WTC11 (cell line): ENCODE results near the gene TRIM10. TPM values are rescaled to one million over a fixed set of nuclear protein-coding genes. Genes with fewer than 3 reads are reported as not detected.

Experiments used
- ATAC-seq: fragments of 200-7000 bp; cut with Tn5 transposase; 2 replicates; pipeline ENCODE4 v1.10.0; 2021; ENCODE audit warnings: mild to moderate bottlenecking, moderate library complexity
- CTCF ChIA-PET: fragments of 300-600 bp; sonication (Branson Sonifier 250); formaldehyde crosslinking; loops from one replicate; lab custom pipeline; 2021; ENCODE audit warnings: antibody characterized with exemption; lab: Charles Lee
- POLR2A ChIA-PET: fragments of 350-600 bp; sonication (Branson Sonifier 250); formaldehyde crosslinking; loops from one replicate; lab custom pipeline; 2021; ENCODE audit warnings: antibody characterized with exemption; lab: Charles Lee
- DNase-seq: peaks from one replicate; pipeline ENCODE4 v3.0.0; 2021; ENCODE audit warnings: low spot score
- H3K27ac Mint-ChIP-seq: 2 replicates; pipeline ENCODE4 v1.8.0; 2021; ENCODE audit warnings: mixed read lengths
- H3K27me3 Mint-ChIP-seq: 2 replicates; pipeline ENCODE4 v1.8.0; 2021; ENCODE audit warnings: low read depth, mild to moderate bottlenecking, moderate library complexity, mixed read lengths
- H3K36me3 Mint-ChIP-seq: 2 replicates; pipeline ENCODE4 v1.8.0; 2021; ENCODE audit warnings: mixed read lengths
- H3K4me1 Mint-ChIP-seq: 2 replicates; pipeline ENCODE4 v1.8.0; 2022; ENCODE audit warnings: mixed read lengths
- H3K4me3 Mint-ChIP-seq: 2 replicates; pipeline ENCODE4 v1.8.0; 2021; ENCODE audit warnings: mild to moderate bottlenecking, moderate library complexity, mixed read lengths
- H3K9me3 Mint-ChIP-seq: 2 replicates; pipeline ENCODE4 v1.8.0; 2021; ENCODE audit warnings: mixed read lengths
- ARID4B ChIP-seq: sonication (generic); formaldehyde crosslinking; IDR thresholded peaks from 2 replicates; pipeline ENCODE4 v1.8.0; 2023; ENCODE audit warnings: missing genetic modification reagents, mild to moderate bottlenecking, borderline replicate concordance
- ATF3 ChIP-seq: sonication (generic); formaldehyde crosslinking; conservative IDR thresholded peaks from 2 replicates; pipeline ENCODE4 v1.8.1; 2022; ENCODE audit warnings: mild to moderate bottlenecking, missing genetic modification reagents
- ATF6 ChIP-seq: sonication (generic); formaldehyde crosslinking; IDR thresholded peaks from 2 replicates; pipeline ENCODE4 v1.8.1; 2023; ENCODE audit warnings: mild to moderate bottlenecking, missing genetic modification reagents
- EMX1 ChIP-seq: fragments of 250-450 bp; sonication (Bioruptor Pico); IDR thresholded peaks from 2 replicates; pipeline ENCODE4 v1.8.0; 2021; ENCODE audit warnings: mild to moderate bottlenecking
- ETV6 ChIP-seq: sonication (generic); formaldehyde crosslinking; IDR thresholded peaks from 2 replicates; pipeline ENCODE4 v1.8.1; 2022; ENCODE audit warnings: mild to moderate bottlenecking, missing genetic modification reagents
- FOXP1 ChIP-seq: sonication (generic); formaldehyde crosslinking; IDR thresholded peaks from 2 replicates; pipeline ENCODE4 v1.8.0; 2022; ENCODE audit warnings: missing genetic modification reagents, mild to moderate bottlenecking, moderate library complexity, borderline replicate concordance
- GABPB1 ChIP-seq: sonication (generic); formaldehyde crosslinking; IDR thresholded peaks from 2 replicates; pipeline ENCODE4 v1.8.1; 2023; ENCODE audit warnings: mild to moderate bottlenecking, missing genetic modification reagents
- GTF2I ChIP-seq: fragments of 250-450 bp; sonication (Bioruptor Pico); conservative IDR thresholded peaks from 2 replicates; pipeline ENCODE4 v1.4.0; 2021; ENCODE audit warnings: mild to moderate bottlenecking
- NR2C2 ChIP-seq: sonication (generic); formaldehyde crosslinking; IDR thresholded peaks from 2 replicates; pipeline ENCODE4 v1.8.0; 2022; ENCODE audit warnings: mild to moderate bottlenecking, missing genetic modification reagents
- NR3C1 ChIP-seq: sonication (generic); formaldehyde crosslinking; conservative IDR thresholded peaks from 2 replicates; pipeline ENCODE4 v1.8.1; 2023; ENCODE audit warnings: low read depth, mild to moderate bottlenecking, missing genetic modification reagents
- OVOL2 ChIP-seq: fragments of 250-450 bp; sonication (Bioruptor Pico); IDR thresholded peaks from 2 replicates; pipeline ENCODE4 v1.9.0; 2021; ENCODE audit warnings: mild to moderate bottlenecking, borderline replicate concordance
- PRDM15 ChIP-seq: sonication (generic); formaldehyde crosslinking; IDR thresholded peaks from 2 replicates; pipeline ENCODE4 v1.8.0; 2022; ENCODE audit warnings: missing genetic modification reagents
- SOX15 ChIP-seq: fragments of 250-450 bp; sonication (Bioruptor Pico); IDR thresholded peaks from 2 replicates; pipeline ENCODE4 v1.9.0; 2021; ENCODE audit warnings: mild to moderate bottlenecking
- STAT6 ChIP-seq: sonication (generic); formaldehyde crosslinking; conservative IDR thresholded peaks from 2 replicates; pipeline ENCODE4 v1.8.1; 2023; ENCODE audit warnings: mild to moderate bottlenecking, low read depth, missing genetic modification reagents, moderate library complexity
- TEAD4 ChIP-seq: sonication (generic); formaldehyde crosslinking; IDR thresholded peaks from 2 replicates; pipeline ENCODE4 v1.8.0; 2022; ENCODE audit warnings: mild to moderate bottlenecking, missing genetic modification reagents
- TP53 ChIP-seq: sonication (generic); formaldehyde crosslinking; IDR thresholded peaks from 2 replicates; pipeline ENCODE4 v1.8.1; 2023; ENCODE audit warnings: mild to moderate bottlenecking, missing genetic modification reagents
- USF1 ChIP-seq: sonication (generic); formaldehyde crosslinking; IDR thresholded peaks from 2 replicates; pipeline ENCODE4 v1.8.0; 2022; ENCODE audit warnings: mild to moderate bottlenecking, missing genetic modification reagents
- ZBTB21 ChIP-seq: sonication (generic); formaldehyde crosslinking; IDR thresholded peaks from 2 replicates; pipeline ENCODE4 v1.8.1; 2023; ENCODE audit warnings: mild to moderate bottlenecking, missing genetic modification reagents, borderline replicate concordance
- ZNF416 ChIP-seq: fragments of 250-450 bp; sonication (Bioruptor Pico); IDR thresholded peaks from 2 replicates; pipeline ENCODE4 v1.9.0; 2021; ENCODE audit warnings: mild to moderate bottlenecking, inconsistent platforms
- ZNF425 ChIP-seq: fragments of 250-450 bp; sonication (Bioruptor Pico); conservative IDR thresholded peaks from 2 replicates; pipeline ENCODE4 v1.9.0; 2021; ENCODE audit warnings: mild to moderate bottlenecking
- total RNA-seq: library from RNA; stranded (reverse); gene quantifications from 3 replicates; pipeline ENCODE4 v1.2.3, GENCODE V29; 2021

TRIM10 gene
- total RNA-seq, 1 experiment from 2014 or later = 0.22 TPM

- POLR2A ChIA-PET = no interaction called here
- Mint-ChIP-seq H3K36me3 (peaks cover 45% of the 10 kb centered on the region), H3K4me1 (peaks cover 12% of the 10 kb centered on the region), H3K27me3 (no peaks in the 10 kb centered on the region), H3K4me3 (no peak overlapping the region), H3K9me3 (no peaks in the 10 kb centered on the region)
- CTCF ChIA-PET = interaction anchor here (0.7 to 1.1 kb wide), 2 partner anchors 22 to 94 kb away, joined by 3 to 4 read pairs; no protein-coding TSS in a partner anchor
- DNase-seq = no peak
- ATAC-seq = no peak
- no peak for TF ChIP-seq USF1 (CRISPR knock-in tag)
- no peak for TF ChIP-seq TEAD4 (CRISPR knock-in tag)
- TF ChIP-seq ZBTB21 (CRISPR knock-in tag) = no peak
- TF ChIP-seq STAT6 = no peak
- TF ChIP-seq ATF6 (CRISPR knock-in tag) = no peak
- no peak for TF ChIP-seq FOXP1 (CRISPR knock-in tag)
- no peak for TF ChIP-seq ETV6
- no peak for TF ChIP-seq NR2C2
- no peak for TF ChIP-seq ARID4B (CRISPR knock-in tag)
- no peak for TF ChIP-seq ZNF416 (CRISPR knock-in tag)
- TF ChIP-seq SOX15 (CRISPR knock-in tag) = no peak
- TF ChIP-seq PRDM15 (CRISPR knock-in tag) = no peak
- TF ChIP-seq TP53 = no peak
- no peak for TF ChIP-seq OVOL2 (CRISPR knock-in tag)
- no peak for TF ChIP-seq GABPB1
- no peak for TF ChIP-seq NR3C1 (CRISPR knock-in tag)
- no peak for TF ChIP-seq ATF3 (CRISPR knock-in tag)
- TF ChIP-seq EMX1 (CRISPR knock-in tag) = no peak
- TF ChIP-seq ZNF425 (CRISPR knock-in tag) = no peak
- no peak for TF ChIP-seq GTF2I
- TF ChIP-seq, all 79 proteins: peak for 0
- no peak overlapping the region for H3K27ac Mint-ChIP-seq
These were observed 35.4 kb upstream of the TRIM10 start for GRCh38 chr6:30196376-30196775.
